Measurements from ENCODE around the gene TBX18. TPM values are rescaled to one million over a fixed set of nuclear protein-coding genes. Genes with fewer than 3 reads are reported as not detected.

TBX18 gene
- total RNA-seq, 1 experiment from 2014 or later: 0.42 TPM

GRCh38 chr6:84766118-84766798 is 1.9 kb upstream of the TBX18 start:
- DNase-seq (ENCODE audit: unreplicated experiment): no peak
- Mint-ChIP-seq H3K4me1 (ENCODE audit: insufficient read depth, unreplicated experiment) (peaks cover 5% of the 10 kb centered on the region), H3K36me3 (ENCODE audit: insufficient read depth, unreplicated experiment) (no peaks in the 10 kb centered on the region), H3K27ac (ENCODE audit: low read depth, unreplicated experiment) (no peak overlapping the region), H3K9me3 (ENCODE audit: unreplicated experiment) (no peaks in the 10 kb centered on the region), H3K27me3 (ENCODE audit: insufficient read depth, unreplicated experiment) (no peaks in the 10 kb centered on the region), H3K4me3 (ENCODE audit: unreplicated experiment) (no peak overlapping the region)
- no TSS peak for BruUV-seq (replicated peaks)
- ChIA-PET POLR2A (no interaction called here), CTCF (interaction anchor here (0.6 kb wide), 2 partner anchors 24 to 29 kb away, joined by 3 to 5 read pairs; no protein-coding TSS in a partner anchor)
- intact Hi-C loops (cut with micrococcal nuclease): no loop called here
- no peak for TF ChIP-seq CTCF (IDR thresholded peaks at IDR 0.05; ENCODE audit: unreplicated experiment)

GRCh38 chr6:84763886-84764331 is 489 bp downstream of the TBX18 start:
- TF ChIP-seq CTCF (IDR thresholded peaks at IDR 0.05; ENCODE audit: unreplicated experiment): no peak
- Mint-ChIP-seq H3K4me3 (ENCODE audit: unreplicated experiment) (no peak overlapping the region), H3K27ac (ENCODE audit: low read depth, unreplicated experiment) (no peak overlapping the region), H3K9me3 (ENCODE audit: unreplicated experiment) (no peaks in the 10 kb centered on the region), H3K36me3 (ENCODE audit: insufficient read depth, unreplicated experiment) (no peaks in the 10 kb centered on the region), H3K4me1 (ENCODE audit: insufficient read depth, unreplicated experiment) (no peaks in the 10 kb centered on the region), H3K27me3 (ENCODE audit: insufficient read depth, unreplicated experiment) (no peaks in the 10 kb centered on the region)
- ChIA-PET POLR2A (no interaction called here), CTCF (no interaction called here)
- no TSS peak for BruUV-seq (replicated peaks)
- intact Hi-C loops (cut with micrococcal nuclease): no loop called here
- no peak for DNase-seq (ENCODE audit: unreplicated experiment)

- BruUV-seq (replicated peaks): no TSS peak
- intact Hi-C loops (cut with micrococcal nuclease): no loop called here
- Mint-ChIP-seq H3K9me3 (ENCODE audit: unreplicated experiment) (no peaks in the 10 kb centered on the region), H3K36me3 (ENCODE audit: insufficient read depth, unreplicated experiment) (no peaks in the 10 kb centered on the region), H3K27ac (ENCODE audit: low read depth, unreplicated experiment) (no peak overlapping the region), H3K4me3 (ENCODE audit: unreplicated experiment) (no peak overlapping the region), H3K27me3 (ENCODE audit: insufficient read depth, unreplicated experiment) (no peaks in the 10 kb centered on the region), H3K4me1 (ENCODE audit: insufficient read depth, unreplicated experiment) (no peaks in the 10 kb centered on the region)
- CTCF ChIA-PET: interaction anchor here (1.2 kb wide), 1 partner anchor 66 kb away, joined by 3 read pairs; no protein-coding TSS in a partner anchor
- DNase-seq (ENCODE audit: unreplicated experiment): no peak
- TF ChIP-seq CTCF (IDR thresholded peaks at IDR 0.05; ENCODE audit: unreplicated experiment): no peak
- POLR2A ChIA-PET: no interaction called here
Observed at GRCh38 chr6:84763003-84763885, 1.2 kb downstream of the TBX18 start.

GRCh38 chr6:84762220-84763002 is 2.0 kb downstream of the TBX18 start:
- ChIA-PET POLR2A (no interaction called here), CTCF (interaction anchor here (0.6 to 1.2 kb wide), 3 partner anchors 65 to 534 kb away, joined by 3 to 4 read pairs (median 4); no protein-coding TSS in a partner anchor)
- Mint-ChIP-seq H3K9me3 (ENCODE audit: unreplicated experiment) (no peaks in the 10 kb centered on the region), H3K27me3 (ENCODE audit: insufficient read depth, unreplicated experiment) (no peaks in the 10 kb centered on the region), H3K36me3 (ENCODE audit: insufficient read depth, unreplicated experiment) (no peaks in the 10 kb centered on the region), H3K4me3 (ENCODE audit: unreplicated experiment) (no peak overlapping the region), H3K4me1 (ENCODE audit: insufficient read depth, unreplicated experiment) (no peaks in the 10 kb centered on the region), H3K27ac (ENCODE audit: low read depth, unreplicated experiment) (no peak overlapping the region)
- no peak for TF ChIP-seq CTCF (IDR thresholded peaks at IDR 0.05; ENCODE audit: unreplicated experiment)
- no peak for DNase-seq (ENCODE audit: unreplicated experiment)
- intact Hi-C loops (cut with micrococcal nuclease): no loop called here
- BruUV-seq (replicated peaks): no TSS peak

All from MCF 10A (cell line).